Gastroesophageal sphincter (tissue), 4 donors: ENCODE measurements around the gene NBPF10. TPM values are rescaled to one million over a fixed set of nuclear protein-coding genes. Genes with fewer than 3 reads are reported as not detected.
"Not testable (repeated sequence)": the region's sequence is repeated elsewhere in the genome, so short reads cannot be mapped to it uniquely, and the experiment has no call there.

ENCODE experiments used
- ATAC-seq: fragments of 150-250 bp; one replicate; pipeline ENCODE4 v1.9.1; 2016; ENCODE audit warnings: mild to moderate bottlenecking, moderate library complexity
- H3K27ac ChIP-seq, 4 donors: fragments of 200-600 bp; sonication (generic) in 3 of 4; 1 replicate in 3 of 4; 2 replicates in 1 of 4; pipeline ENCODE4 v1.5.1; 2016 to 2019
- H3K27me3 ChIP-seq: fragments of 200-600 bp; sonication (generic); one replicate; pipeline ENCODE4 v1.5.1; 2019
- H3K36me3 ChIP-seq, 2 donors: fragments of 200-600 bp; sonication (generic); one replicate each; pipeline ENCODE4 v1.5.1; 2019; ENCODE audit warnings: control low read depth in 1 of 2
- H3K4me1 ChIP-seq, 3 donors: fragments of 200-600 bp; sonication (generic); 1 replicate in 2 of 3; 2 replicates in 1 of 3; pipeline ENCODE4 v1.5.1; 2016 to 2019; ENCODE audit warnings: control low read depth in 2 of 3
- H3K4me3 ChIP-seq, 2 donors: fragments of 200-600 bp; sonication (generic); one replicate each; pipeline ENCODE4 v1.5.1; 2019; ENCODE audit warnings: mild to moderate bottlenecking in 1 of 2, moderate library complexity in 1 of 2
- H3K9me3 ChIP-seq, 3 donors: fragments of 200-600 bp; sonication (generic); one replicate each; pipeline ENCODE4 v1.5.1; 2017 to 2019; ENCODE audit warnings: control low read depth in 2 of 3
- CTCF ChIP-seq, 4 experiments: fragments of 200-600 bp in 2 of 4; fragments of 450-650 bp in 2 of 4; sonication (generic) in 1 of 4; IDR thresholded peaks; one replicate each; pipeline ENCODE4 v1.5.1; 2017 to 2019; ENCODE audit warnings: antibody characterized with exemption in 4 of 4, mild to moderate bottlenecking in 2 of 4, moderate library complexity in 2 of 4
- WGBS, 2 donors: methylation state at CpG; one replicate each; pipeline ENCODE4 v1.1.5; 2018; ENCODE audit warnings: low coverage in 1 of 2; 5-methylcytosine and 5-hydroxymethylcytosine counted together
- total RNA-seq, 4 donors: library from RNA; depleted of rRNA; stranded (reverse); fragments of >200 nt; gene quantifications; one replicate each; pipeline ENCODE4 v1.1.0, GENCODE V29; 2016

Gene NBPF10
- total RNA-seq, result 1 to 10 TPM in 3 of 4 donors, under 1 TPM in 1; 0.66 to 2.6 (median 1.7) TPM

GRCh38 chr1:146144465-146144864 is at the start of gene NBPF10:
NBPF10 (minus strand) TSS chr1:146144804; CDS start chr1:146144769, 35 bp downstream.
- not testable (repeated sequence) for H3K9me3 ChIP-seq, H3K36me3 ChIP-seq, H3K4me3 ChIP-seq, H3K4me1 ChIP-seq, ATAC-seq, H3K27me3 ChIP-seq, H3K27ac ChIP-seq
- peak in 1 of 4 experiments; percentile 39 for TF ChIP-seq CTCF (IDR thresholded peaks at IDR 0.05)
- no CpG with 5 or more reads among the region's 7 CpGs for WGBS, 2 donors

- H3K27me3 ChIP-seq, H3K4me1 ChIP-seq, H3K36me3 ChIP-seq, ATAC-seq, H3K9me3 ChIP-seq: not testable (repeated sequence)
- Histone ChIP-seq H3K27ac (peak overlapping the region in 2 of 4 donors; percentile 57 to 69), H3K4me3 (peak overlapping the region in 1 of 2 donors; percentile 4)
- no CpG with 5 or more reads among the region's 5 CpGs for WGBS, 2 donors
Observed at GRCh38 chr1:146174531-146174930, 29.9 kb upstream of the NBPF10 start.

GRCh38 chr1:146167740-146168139 is 23.1 kb upstream of the NBPF10 start:
- H3K4me1 ChIP-seq, H3K27ac ChIP-seq, H3K27me3 ChIP-seq, ATAC-seq, H3K9me3 ChIP-seq, H3K36me3 ChIP-seq, H3K4me3 ChIP-seq: not testable (repeated sequence)
- no CpG with 5 or more reads among the region's 1 CpG for WGBS, 2 donors

- H3K27me3 ChIP-seq, H3K9me3 ChIP-seq, H3K36me3 ChIP-seq, H3K27ac ChIP-seq, ATAC-seq, H3K4me1 ChIP-seq, H3K4me3 ChIP-seq: not testable (repeated sequence)
- WGBS, 2 donors, result no CpG with 5 or more reads among the region's 1 CpG
Observed at GRCh38 chr1:146167273-146167672, 22.7 kb upstream of the NBPF10 start.

Other genes starting within 250 kb of the NBPF10 start
- gene ITGA10, start 234.8 kb downstream of the NBPF10 start, total RNA-seq, result 1 to 10 TPM; 4.9 to 7.1 (median 5.2) TPM
- 10 to 100 TPM; 22.1 to 29.1 (median 28.1) TPM for gene PEX11B, start 226.1 kb downstream of the NBPF10 start, total RNA-seq
- 100 to 1,000 TPM in 3 of 4 donors, 10 to 100 TPM in 1; 75.7 to 135 (median 117) TPM for gene RBM8A, start 217.3 kb downstream of the NBPF10 start, total RNA-seq
- gene LIX1L, start 186.8 kb downstream of the NBPF10 start, total RNA-seq, result 10 to 100 TPM; 37.8 to 53.5 (median 45.3) TPM
- 1 to 10 TPM in 1 of 4 donors, under 1 TPM in 2, not detected in 1; 0.62 to 1.9 (median 0.67) TPM for gene ANKRD34A, start 180.2 kb downstream of the NBPF10 start, total RNA-seq
- 10 to 100 TPM; 32.9 to 44.0 (median 37.6) TPM for gene POLR3GL, start 180.1 kb downstream of the NBPF10 start, total RNA-seq
- 1,000 to 10,000 TPM; 2,024 to 3,704 (median 2,348) TPM for gene TXNIP, start 148.2 kb downstream of the NBPF10 start, total RNA-seq
- gene HJV, start 123.1 kb downstream of the NBPF10 start, total RNA-seq, result under 1 TPM in 1 of 4 donors, not detected in 3; 0.77 TPM
- 10 to 100 TPM; 30.1 to 54.2 (median 48.3) TPM for gene NOTCH2NLA, start 84.2 kb upstream of the NBPF10 start, total RNA-seq